GM18868 (cell line): ENCODE data around the gene TEP1.
"Not testable (repeated sequence)": the region's sequence is repeated elsewhere in the genome, so short reads cannot be mapped to it uniquely, and the experiment has no call there.

Source experiments
- ATAC-seq: cut with Tn5 transposase; IDR thresholded peaks from one replicate; pipeline ENCODE4 v1.9.1; 2021; ENCODE audit warnings: mild to moderate bottlenecking, moderate library complexity; ENCODE audit not compliant: unreplicated experiment

Gene TEP1

DNA sequence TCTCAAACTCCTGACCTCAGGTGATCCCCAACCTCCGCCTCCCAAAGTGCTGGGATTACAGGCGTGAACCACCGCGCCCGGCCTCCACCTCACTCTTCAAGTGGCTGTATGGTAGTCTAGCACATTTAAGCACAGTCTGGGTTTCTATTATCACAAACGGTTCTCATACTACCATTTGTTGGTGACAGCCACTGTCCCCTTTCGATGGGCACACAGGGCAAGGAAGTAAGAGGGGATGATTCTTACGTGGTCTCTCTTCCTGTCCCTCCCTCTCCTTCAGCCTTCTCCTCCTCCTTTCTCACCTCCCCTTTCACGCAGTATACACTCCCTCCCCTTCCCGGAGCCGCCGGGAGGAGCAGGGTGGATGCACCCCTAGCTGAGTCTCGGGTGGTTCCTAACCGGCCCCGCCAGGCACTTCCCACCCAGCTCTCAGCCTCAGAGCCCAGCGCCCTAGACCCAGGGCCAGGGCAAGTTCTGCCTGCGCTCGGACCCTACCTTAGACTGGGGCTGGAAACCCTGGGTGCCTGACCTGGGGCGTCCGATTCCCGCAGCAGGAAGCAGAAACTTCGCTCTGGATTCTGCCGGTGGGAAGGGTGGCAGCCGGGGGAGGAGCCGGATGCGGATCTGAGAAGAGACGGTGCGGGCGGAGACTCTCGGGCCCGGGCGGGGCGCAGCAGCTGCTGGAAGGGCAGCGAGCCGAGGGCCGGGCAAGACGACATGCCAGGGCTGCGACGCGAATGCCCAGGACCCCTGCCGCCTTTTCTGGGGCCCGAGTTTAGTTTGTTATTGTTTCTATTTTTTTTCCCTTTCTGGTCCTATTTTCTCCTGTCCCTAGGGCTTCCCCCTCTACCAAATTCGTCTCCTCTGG, at the start of gene TEP1:
Gene TEP1 (minus strand): TSS at position 626 of the 868 bp plus-strand sequence. CDS start 5,062 bp downstream, outside the sequence.
- peak; percentile 80 for ATAC-seq

GRCh38 chr14:20461225-20462141, 48.2 kb upstream of the TEP1 start, which contains the start of gene PIP4P1:
PIP4P1 (minus strand) TSS chr14:20461434; CDS start chr14:20461325, 109 bp downstream.
- peak; percentile 94 for ATAC-seq

- ATAC-seq, result peak; percentile 2
Measured at GRCh38 chr14:20460458-20461224, 47.3 kb upstream of the TEP1 start.

DNA sequence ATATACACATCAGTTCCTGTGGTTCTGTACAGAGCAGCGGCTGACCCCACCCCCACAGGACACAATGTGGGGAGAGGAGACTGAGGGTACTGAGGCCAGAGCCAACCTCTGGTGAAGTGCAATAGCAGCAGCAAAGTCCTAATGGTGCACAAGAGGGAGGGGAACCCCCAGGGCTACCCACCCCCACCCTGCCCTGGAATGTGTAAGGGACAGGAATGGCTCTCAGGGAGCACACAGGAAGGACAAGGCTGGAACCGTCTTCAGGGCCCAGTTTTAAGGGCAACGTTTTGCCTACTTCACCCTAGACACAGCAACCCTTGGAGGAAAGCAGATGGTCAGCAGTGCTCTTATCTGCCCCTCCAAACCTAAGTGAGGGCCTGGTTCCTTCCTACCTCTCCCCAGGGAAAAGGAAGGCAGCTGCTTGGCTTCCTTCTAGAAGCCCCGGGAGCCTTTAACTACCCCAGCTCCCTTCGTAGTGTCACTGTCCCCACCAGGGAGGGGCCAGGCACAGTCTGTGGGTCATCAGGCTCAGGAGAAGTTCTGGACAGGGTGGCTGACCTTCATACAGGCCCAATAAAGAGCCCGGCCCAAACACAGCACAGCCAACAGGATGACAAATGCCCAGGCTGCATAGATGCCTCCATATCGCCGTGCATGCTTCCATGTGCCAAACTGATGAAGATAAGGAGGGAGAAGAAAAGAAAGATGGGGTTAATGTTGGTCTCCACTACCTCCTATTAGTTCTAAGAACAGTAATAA, 44.9 kb upstream of the TEP1 start:
- ATAC-seq, result no peak

- ATAC-seq, result no peak
Measured at GRCh38 chr14:20456971-20457370, 43.7 kb upstream of the TEP1 start.

GRCh38 chr14:20455355-20456300, 42.3 kb upstream of the TEP1 start:
- ATAC-seq, result peak; percentile 53

DNA sequence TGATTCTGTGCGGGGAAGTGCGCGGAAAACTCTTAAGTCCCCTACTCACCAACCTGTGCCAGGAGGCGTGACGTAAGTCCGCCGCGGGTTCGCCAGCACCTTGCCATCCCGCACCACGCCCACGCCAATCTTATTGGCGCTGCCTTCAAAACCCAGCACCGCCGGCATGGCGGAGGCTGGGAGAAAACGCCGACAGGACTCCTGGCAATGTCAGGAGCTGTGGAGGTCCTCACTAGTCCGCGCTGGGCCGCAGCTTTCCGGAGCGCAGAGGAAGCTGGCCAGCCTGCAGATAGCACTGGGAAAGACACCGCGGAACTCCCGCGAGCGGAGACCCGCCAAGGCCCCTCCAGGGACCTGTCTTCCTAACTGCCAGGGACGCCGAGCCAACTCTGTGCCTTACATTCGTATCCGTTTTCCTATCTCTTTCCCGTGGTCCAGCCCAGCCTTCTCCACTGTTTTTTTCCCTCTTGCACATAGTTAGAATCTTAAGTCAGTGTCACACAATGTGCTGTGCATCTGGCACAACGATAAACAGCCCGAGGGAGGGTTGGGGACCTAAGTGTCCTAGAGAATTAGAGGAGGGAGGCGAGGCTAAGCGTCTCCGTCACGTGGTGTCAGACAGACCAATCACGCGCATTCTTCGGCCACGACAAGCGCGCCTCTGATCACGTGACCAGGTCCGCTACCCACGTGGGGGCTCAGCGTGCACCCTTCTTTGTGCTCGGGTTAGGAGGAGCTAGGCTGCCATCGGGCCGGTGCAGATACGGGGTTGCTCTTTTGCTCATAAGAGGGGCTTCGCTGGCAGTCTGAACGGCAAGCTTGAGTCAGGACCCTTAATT, 41.4 kb upstream of the TEP1 start, which contains the start of the genes APEX1 and OSGEP:
Gene APEX1 (plus strand): TSS at position 711 of the 839 bp plus-strand sequence. CDS start 420 bp downstream, outside the sequence.
Gene OSGEP (minus strand): TSS at position 297 of the 839 bp plus-strand sequence. CDS start 129 bp downstream, at position 168.
- peak; percentile 85 for ATAC-seq

DNA sequence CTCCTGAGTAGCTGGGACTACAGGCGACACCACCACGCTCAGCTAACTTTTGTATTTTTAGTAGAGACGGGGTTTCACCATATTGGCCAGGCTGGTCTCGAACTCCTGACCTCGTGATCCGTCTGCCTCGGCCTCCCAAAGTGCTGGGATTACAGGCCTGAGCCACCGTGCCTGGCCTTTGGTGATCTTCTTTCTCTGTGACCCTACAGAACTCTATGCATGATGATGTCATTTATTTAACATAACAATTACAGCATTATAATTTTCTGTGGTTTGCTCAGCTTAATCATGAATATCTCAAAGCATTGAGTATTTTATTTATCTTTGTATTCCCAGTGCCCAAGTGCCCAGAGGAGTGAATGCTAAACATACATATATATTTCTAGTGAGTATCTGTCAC, 39.5 kb upstream of the TEP1 start:
- not testable (repeated sequence) for ATAC-seq

DNA sequence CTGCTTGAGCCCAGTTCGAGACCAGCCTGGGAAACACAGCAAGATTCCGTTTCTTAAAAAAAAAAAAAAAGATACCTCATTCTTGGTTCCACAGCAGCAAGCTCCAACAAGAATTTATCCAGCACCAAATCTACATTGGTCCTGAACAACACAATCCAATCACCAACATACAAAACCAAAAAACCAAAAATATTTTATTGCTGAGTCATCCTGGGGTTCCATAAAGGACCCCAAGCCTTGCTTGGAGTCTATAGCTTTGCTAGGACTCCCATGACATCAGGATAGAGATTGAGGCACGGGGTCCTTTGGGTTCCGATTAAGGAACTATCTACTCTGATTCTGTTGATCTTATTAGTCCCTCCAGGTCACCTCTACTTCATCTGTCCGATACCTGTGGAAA, 33.6 kb upstream of the TEP1 start:
- ATAC-seq, result no peak

DNA sequence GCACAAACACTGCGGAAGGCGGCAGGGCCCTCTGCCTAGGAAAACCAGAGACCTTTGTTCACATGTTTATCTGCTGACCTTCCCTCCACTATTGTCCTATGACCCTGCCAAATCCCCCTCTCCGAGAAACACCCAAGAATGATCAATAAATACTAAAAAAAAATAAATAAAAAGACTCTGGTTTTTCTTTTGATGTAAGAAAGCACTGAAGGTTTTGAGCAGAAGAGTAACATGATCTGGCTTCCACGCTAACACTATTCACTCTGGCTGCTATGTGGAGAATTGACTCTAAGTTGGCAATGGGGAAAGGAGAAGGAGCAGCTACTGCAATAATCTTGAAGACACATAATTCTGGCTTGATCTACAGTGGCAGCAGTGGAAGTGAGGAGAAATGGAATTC, 30.3 kb upstream of the TEP1 start:
- ATAC-seq, result not testable (repeated sequence)

DNA sequence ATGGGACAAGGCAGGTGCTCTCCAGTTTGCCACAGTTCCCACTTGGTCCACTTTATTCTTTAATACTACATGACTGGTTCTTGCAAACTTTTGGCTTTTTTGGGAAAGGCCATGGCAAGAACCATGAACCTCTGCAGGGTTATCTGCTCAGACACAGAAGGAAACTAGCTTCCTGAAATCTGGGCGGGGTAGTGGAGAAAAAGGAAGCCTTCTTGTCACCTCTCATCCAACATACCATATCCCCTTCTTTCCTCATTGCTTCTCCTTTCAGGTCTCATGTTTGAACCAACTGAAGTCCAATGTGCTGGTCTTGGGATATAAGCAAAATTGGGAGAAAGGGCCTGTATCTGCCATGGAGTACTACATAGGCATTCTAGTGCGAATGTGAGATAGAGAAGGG, 28.2 kb upstream of the TEP1 start:
- no peak for ATAC-seq

- ATAC-seq, result no peak
Measured at GRCh38 chr14:20440882-20441281, 27.6 kb upstream of the TEP1 start.

- ATAC-seq, result no peak
Measured at GRCh38 chr14:20440465-20440864, 27.2 kb upstream of the TEP1 start.

- no peak for ATAC-seq
Measured at GRCh38 chr14:20438664-20439063, 25.4 kb upstream of the TEP1 start.

GRCh38 chr14:20436363-20436755, 23.1 kb upstream of the TEP1 start:
- ATAC-seq, result no peak

DNA sequence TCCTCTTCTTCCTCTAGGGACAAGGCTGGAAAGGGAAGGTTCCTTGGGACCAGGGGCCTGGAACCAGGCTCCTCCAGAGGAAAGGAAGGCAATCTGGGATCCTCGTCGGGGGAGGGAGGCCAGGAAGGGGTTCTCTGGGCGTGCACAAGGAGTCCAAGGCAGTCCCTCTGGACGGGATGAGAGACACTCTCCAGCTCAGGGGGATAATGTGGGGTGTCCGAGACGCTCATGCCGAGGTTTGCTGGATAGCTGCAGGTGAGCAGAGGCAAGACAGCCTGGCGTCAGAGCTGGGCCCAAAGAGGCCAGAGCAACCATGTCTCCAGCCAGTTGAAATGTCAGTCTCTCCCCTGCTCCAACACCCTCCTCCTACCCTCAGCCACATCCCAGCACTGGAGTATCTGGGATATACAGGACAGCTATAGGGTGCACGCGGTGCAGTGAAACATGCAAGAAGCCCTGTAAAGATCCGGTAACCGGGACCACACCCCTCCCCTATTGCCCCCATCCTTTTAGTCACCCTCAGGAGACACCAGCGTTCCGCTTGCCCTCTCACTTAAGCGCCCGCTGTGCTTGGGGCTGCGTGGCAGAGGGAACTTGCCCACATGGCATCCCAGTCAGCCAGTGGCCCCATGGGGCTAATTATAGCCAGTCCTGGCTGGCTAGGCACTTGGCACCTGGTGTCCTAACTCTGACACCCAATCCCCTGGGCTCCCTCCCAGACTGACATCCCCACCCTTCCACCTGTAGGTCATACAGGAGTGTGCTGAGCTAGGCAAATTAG, 22.5 kb upstream of the TEP1 start, which contains the start of gene KLHL33:
Gene KLHL33 (minus strand): TSS at position 585 of the 781 bp plus-strand sequence. CDS start 355 bp downstream, at position 230.
- ATAC-seq, result no peak
